Upper lobe of left lung (tissue), 6 donors: ENCODE data around the gene TERB1. TPM values are rescaled to one million over a fixed set of nuclear protein-coding genes. Genes with fewer than 3 reads are reported as not detected.

Source experiments
- ATAC-seq, 2 donors: fragments of 200-7000 bp; cut with Tn5 transposase; one replicate each; pipeline ENCODE4 v1.9.1; 2022; ENCODE audit warnings: mild to moderate bottlenecking in 2 of 2, moderate library complexity in 2 of 2; ENCODE audit not compliant: low FRiP score in 2 of 2
- DNase-seq, 2 donors: peaks; one replicate each; pipeline ENCODE4 v3.0.0-alpha.2; 2019 to 2020
- H3K27ac ChIP-seq, 4 donors: fragments of 200-600 bp; sonication (generic); one replicate each; pipeline ENCODE4 v1.5.1; 2016 to 2019
- H3K27me3 ChIP-seq, 4 donors: fragments of 200-600 bp; sonication (generic); one replicate each; pipeline ENCODE4 v1.5.1; 2017 to 2019
- H3K36me3 ChIP-seq, 4 donors: fragments of 200-600 bp; sonication (generic); one replicate each; pipeline ENCODE4 v1.5.1; 2016 to 2019
- H3K4me1 ChIP-seq, 4 donors: fragments of 200-600 bp; sonication (generic); one replicate each; pipeline ENCODE4 v1.5.1; 2018 to 2019
- H3K4me3 ChIP-seq, 4 donors: fragments of 200-600 bp; sonication (generic); one replicate each; pipeline ENCODE4 v1.5.1; 2017 to 2019; ENCODE audit warnings: mild to moderate bottlenecking in 2 of 4, moderate library complexity in 1 of 4
- H3K9me3 ChIP-seq, 4 donors: fragments of 200-600 bp; sonication (generic); one replicate each; pipeline ENCODE4 v1.5.1; 2018 to 2019
- EP300 ChIP-seq, 4 donors: sonication (generic); formaldehyde crosslinking; IDR thresholded peaks; one replicate each; pipeline ENCODE4 v1.5.1; 2017; ENCODE audit warnings: antibody characterized with exemption in 4 of 4, control low read depth in 2 of 4
- POLR2A ChIP-seq, 4 donors: fragments of 450-650 bp; IDR thresholded peaks; one replicate each; pipeline ENCODE4 v1.5.1; 2016 to 2017; ENCODE audit warnings: antibody characterized with exemption in 4 of 4, mild to moderate bottlenecking in 2 of 4
- POLR2AphosphoS5 ChIP-seq, 2 donors: sonication (generic); formaldehyde crosslinking; IDR thresholded peaks; one replicate each; pipeline ENCODE4 v1.5.1; 2017; ENCODE audit warnings: antibody characterized with exemption in 2 of 2
- WGBS, 2 donors: methylation state at CpG; one replicate each; pipeline ENCODE4 v1.1.5; 2017 to 2018; 5-methylcytosine and 5-hydroxymethylcytosine counted together
- total RNA-seq, 6 donors: library from RNA; depleted of rRNA in 4 of 6; stranded (reverse); fragments of >200 nt in 4 of 6; gene quantifications; one replicate each; pipeline versions ENCODE4 v1.1.0 to v1.2.1, GENCODE V29; 2016 to 2021
- TF ChIP-seq, protein P1 (sequence below), 6 experiments: fragments of 450-650 bp in 4 of 6; fragments of 200-600 bp in 2 of 6; sonication (generic) in 2 of 6; IDR thresholded peaks; one replicate each; pipeline ENCODE4 v1.5.1; 2016 to 2019; ENCODE audit warnings: antibody characterized with exemption in 6 of 6
- donor health status: DM: no; HTN: no; CAD: no; lungs with moderate emphysema.
- donor health status: DM: no; HTN: yes; CAD: no; lungs with severe emphysema.

TERB1 gene
- total RNA-seq, 6 donors from 2014 or later, result 0.31 to 0.55 TPM; not detected in 4

DNA sequence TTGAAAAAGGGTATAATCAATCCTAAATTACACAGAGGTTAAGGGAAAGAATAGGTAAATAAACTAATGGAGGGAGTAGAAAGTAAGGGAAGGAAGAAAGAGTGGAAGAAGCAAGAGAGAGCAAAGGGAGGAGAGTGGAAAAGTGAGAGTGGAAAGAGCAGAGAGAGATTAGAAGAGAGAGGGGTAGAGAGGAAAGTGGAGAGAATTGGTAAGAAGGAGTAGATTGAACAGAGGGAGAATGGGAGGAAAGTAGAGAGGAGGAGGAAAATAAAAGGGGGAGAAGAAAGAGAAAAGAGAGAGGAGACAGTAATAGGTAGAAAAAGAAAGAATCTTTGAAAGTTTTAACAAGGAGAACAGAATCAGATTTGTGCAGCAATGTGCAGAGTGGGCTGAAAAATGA, 24.9 kb downstream of the TERB1 start:
- no peaks in the 10 kb centered on the region for H3K27me3 ChIP-seq
- DNase-seq, result no peak
- no peak for ATAC-seq
- no peak overlapping the region for H3K27ac ChIP-seq
- H3K4me1 ChIP-seq, result no peaks in the 10 kb centered on the region
- H3K36me3 ChIP-seq, result no peaks in the 10 kb centered on the region
- H3K4me3 ChIP-seq, result no peak overlapping the region
- H3K9me3 ChIP-seq, result no peaks in the 10 kb centered on the region
- TF ChIP-seq, protein P1, sequence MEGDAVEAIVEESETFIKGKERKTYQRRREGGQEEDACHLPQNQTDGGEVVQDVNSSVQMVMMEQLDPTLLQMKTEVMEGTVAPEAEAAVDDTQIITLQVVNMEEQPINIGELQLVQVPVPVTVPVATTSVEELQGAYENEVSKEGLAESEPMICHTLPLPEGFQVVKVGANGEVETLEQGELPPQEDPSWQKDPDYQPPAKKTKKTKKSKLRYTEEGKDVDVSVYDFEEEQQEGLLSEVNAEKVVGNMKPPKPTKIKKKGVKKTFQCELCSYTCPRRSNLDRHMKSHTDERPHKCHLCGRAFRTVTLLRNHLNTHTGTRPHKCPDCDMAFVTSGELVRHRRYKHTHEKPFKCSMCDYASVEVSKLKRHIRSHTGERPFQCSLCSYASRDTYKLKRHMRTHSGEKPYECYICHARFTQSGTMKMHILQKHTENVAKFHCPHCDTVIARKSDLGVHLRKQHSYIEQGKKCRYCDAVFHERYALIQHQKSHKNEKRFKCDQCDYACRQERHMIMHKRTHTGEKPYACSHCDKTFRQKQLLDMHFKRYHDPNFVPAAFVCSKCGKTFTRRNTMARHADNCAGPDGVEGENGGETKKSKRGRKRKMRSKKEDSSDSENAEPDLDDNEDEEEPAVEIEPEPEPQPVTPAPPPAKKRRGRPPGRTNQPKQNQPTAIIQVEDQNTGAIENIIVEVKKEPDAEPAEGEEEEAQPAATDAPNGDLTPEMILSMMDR (IDR thresholded peaks at IDR 0.05), result no peak
- no peak for TF ChIP-seq POLR2AphosphoS5 (IDR thresholded peaks at IDR 0.05)
- TF ChIP-seq POLR2A (IDR thresholded peaks at IDR 0.05), result no peak
- TF ChIP-seq EP300 (IDR thresholded peaks at IDR 0.05), result no peak

DNA sequence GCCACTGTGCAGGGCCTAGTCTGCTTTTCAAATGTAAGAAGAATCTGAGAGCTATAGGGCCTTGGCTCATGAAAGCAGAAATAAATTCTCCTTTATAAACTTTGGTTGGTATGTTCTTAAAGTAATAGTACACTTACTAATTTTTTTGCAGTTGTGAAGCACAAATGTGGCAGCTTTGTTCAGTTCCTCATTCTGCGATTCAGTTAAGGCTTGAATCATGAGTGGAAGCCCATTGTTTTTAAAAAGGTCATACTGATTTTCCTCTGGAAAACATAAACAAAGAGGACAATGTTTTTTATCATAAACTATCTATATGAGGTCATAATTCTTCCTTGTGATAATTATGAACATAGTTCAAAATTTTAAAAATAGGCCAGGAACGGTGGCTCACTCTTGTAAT, 26.4 kb downstream of the TERB1 start:
- no peak for ATAC-seq
- no peak for TF ChIP-seq POLR2AphosphoS5 (IDR thresholded peaks at IDR 0.05)
- TF ChIP-seq EP300 (IDR thresholded peaks at IDR 0.05), result no peak
- TF ChIP-seq POLR2A (IDR thresholded peaks at IDR 0.05), result no peak
- TF ChIP-seq, protein P1 (IDR thresholded peaks at IDR 0.05), result no peak
- DNase-seq, result no peak
- 60 to 78% methylated on average over 2 of the region's 2 CpGs for WGBS, 2 donors
- Histone ChIP-seq H3K4me3 (no peak overlapping the region), H3K27me3 (no peaks in the 10 kb centered on the region), H3K4me1 (no peaks in the 10 kb centered on the region), H3K27ac (no peak overlapping the region), H3K36me3 (no peaks in the 10 kb centered on the region), H3K9me3 (no peaks in the 10 kb centered on the region)

DNA sequence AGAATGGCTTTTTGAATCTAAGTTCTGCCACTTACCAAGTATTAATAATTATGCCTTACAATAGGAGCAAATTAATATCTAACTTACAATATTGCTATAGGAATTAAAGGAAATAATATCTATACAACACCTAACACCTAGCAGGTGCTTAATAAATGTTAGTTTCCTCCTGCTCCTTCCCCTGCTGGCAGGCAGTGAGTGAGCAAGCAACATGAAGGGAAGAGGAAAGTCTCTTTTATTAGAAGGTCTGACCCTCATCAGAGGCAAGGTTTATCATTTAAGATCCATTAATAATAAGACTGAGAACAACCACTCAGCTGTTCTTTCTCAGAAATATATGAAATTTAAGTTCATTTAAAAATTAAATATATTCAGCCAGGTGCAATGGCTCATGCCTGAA, 43.3 kb downstream of the TERB1 start:
- Histone ChIP-seq H3K4me3 (no peak overlapping the region), H3K4me1 (no peaks in the 10 kb centered on the region), H3K9me3 (no peaks in the 10 kb centered on the region), H3K27me3 (no peaks in the 10 kb centered on the region), H3K27ac (no peak overlapping the region), H3K36me3 (no peaks in the 10 kb centered on the region)
- TF ChIP-seq EP300 (IDR thresholded peaks at IDR 0.05) (no peak), POLR2A (IDR thresholded peaks at IDR 0.05) (no peak), POLR2AphosphoS5 (IDR thresholded peaks at IDR 0.05) (no peak)
- TF ChIP-seq, protein P1 (IDR thresholded peaks at IDR 0.05), result no peak
- ATAC-seq (no peak), DNase-seq (no peak)

DNA sequence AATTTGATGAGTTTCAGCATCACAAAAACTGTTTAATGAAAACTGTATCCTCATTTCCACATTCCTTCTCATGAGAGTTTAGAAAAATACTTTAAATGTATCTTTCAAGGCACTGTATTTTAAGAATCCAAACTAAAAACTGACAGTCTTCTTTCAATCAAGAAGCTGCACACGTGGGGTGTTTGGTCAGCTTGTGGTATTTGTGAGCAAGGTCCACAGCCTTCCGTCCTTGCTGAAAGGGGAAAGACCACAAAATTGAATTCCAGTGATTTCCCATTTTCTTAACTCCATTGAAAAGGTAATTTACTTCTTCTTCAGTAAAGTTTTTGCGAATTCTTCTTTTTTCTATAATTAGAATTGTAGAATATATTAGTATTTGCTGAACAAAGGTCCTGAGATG, 46.6 kb downstream of the TERB1 start:
- DNase-seq (no peak), ATAC-seq (no peak)
- Histone ChIP-seq H3K9me3 (no peaks in the 10 kb centered on the region), H3K36me3 (no peaks in the 10 kb centered on the region), H3K4me3 (no peak overlapping the region), H3K27ac (no peak overlapping the region), H3K4me1 (peaks cover 8 to 24% (median 17%) of the 10 kb centered on the region in 4 donors), H3K27me3 (no peaks in the 10 kb centered on the region)
- 66 to 73% methylated on average over 3 of the region's 3 CpGs for WGBS, 2 donors
- TF ChIP-seq POLR2A (IDR thresholded peaks at IDR 0.05) (no peak), POLR2AphosphoS5 (IDR thresholded peaks at IDR 0.05) (no peak), EP300 (IDR thresholded peaks at IDR 0.05) (no peak)
- TF ChIP-seq, protein P1 (IDR thresholded peaks at IDR 0.05), result no peak

DNA sequence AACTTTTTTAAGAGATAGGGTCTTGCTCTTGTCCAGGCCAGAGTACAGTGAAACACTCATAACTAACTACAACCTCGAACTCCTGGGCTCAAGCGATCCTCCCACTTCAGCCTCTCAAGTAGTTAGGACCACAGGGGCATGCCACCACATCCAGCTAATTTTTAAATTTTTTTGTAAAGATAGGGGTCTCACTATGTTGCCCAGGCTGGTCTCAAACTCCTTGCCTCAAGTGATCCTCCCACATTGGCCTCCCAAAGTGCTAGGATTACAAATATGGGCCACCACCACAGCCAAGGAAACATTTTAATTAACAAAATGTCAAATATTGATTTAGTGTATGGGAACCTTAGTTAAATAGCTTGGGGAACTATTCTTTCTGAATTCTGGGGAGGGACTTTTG, 47.2 kb downstream of the TERB1 start:
- Histone ChIP-seq H3K36me3 (peaks cover 0 to 3% (median under 1%) of the 10 kb centered on the region in 4 donors), H3K4me3 (no peak overlapping the region), H3K9me3 (no peaks in the 10 kb centered on the region), H3K27ac (no peak overlapping the region), H3K27me3 (no peaks in the 10 kb centered on the region), H3K4me1 (peaks cover 13 to 30% (median 21%) of the 10 kb centered on the region in 4 donors)
- DNase-seq, result no peak
- WGBS, 2 donors, result 90 to 94% methylated on average over 2 of the region's 2 CpGs
- no peak for TF ChIP-seq POLR2A (IDR thresholded peaks at IDR 0.05)
- TF ChIP-seq, protein P1 (IDR thresholded peaks at IDR 0.05), result no peak
- TF ChIP-seq POLR2AphosphoS5 (IDR thresholded peaks at IDR 0.05), result no peak
- no peak for TF ChIP-seq EP300 (IDR thresholded peaks at IDR 0.05)
- no peak for ATAC-seq
